Glutamatergic neuron (in vitro differentiated cells): ENCODE measurements around the gene SH3GL1. TPM values are rescaled to one million over a fixed set of nuclear protein-coding genes. Genes with fewer than 3 reads are reported as not detected.

Experiments used
- DNase-seq: peaks from one replicate; pipeline ENCODE4 v3.0.0; 2022
- H3K27ac Mint-ChIP-seq: one replicate; pipeline ENCODE4 v1.8.0; 2020; ENCODE audit warnings: mild to moderate bottlenecking, mixed read lengths, inconsistent platforms; ENCODE audit not compliant: unreplicated experiment
- H3K27me3 Mint-ChIP-seq: one replicate; pipeline ENCODE4 v1.8.0; 2020; ENCODE audit warnings: mild to moderate bottlenecking, moderate library complexity, mixed read lengths, inconsistent platforms; ENCODE audit not compliant: unreplicated experiment
- H3K36me3 Mint-ChIP-seq: one replicate; pipeline ENCODE4 v1.8.0; 2020; ENCODE audit warnings: mild to moderate bottlenecking, mixed read lengths, inconsistent platforms; ENCODE audit not compliant: unreplicated experiment
- H3K4me1 Mint-ChIP-seq: one replicate; pipeline ENCODE4 v1.8.0; 2020; ENCODE audit warnings: mild to moderate bottlenecking, low read depth, mixed read lengths, inconsistent platforms; ENCODE audit not compliant: unreplicated experiment
- H3K4me3 Mint-ChIP-seq: one replicate; pipeline ENCODE4 v1.8.0; 2020; ENCODE audit warnings: mild to moderate bottlenecking, mixed read lengths, inconsistent platforms; ENCODE audit not compliant: unreplicated experiment
- H3K9me3 Mint-ChIP-seq: one replicate; pipeline ENCODE4 v1.8.0; 2020; ENCODE audit warnings: mild to moderate bottlenecking, moderate library complexity, mixed read lengths, inconsistent platforms; ENCODE audit not compliant: unreplicated experiment
- total RNA-seq: library from RNA; stranded (reverse); fragmentation: NEBNext Ultra II Directional; extraction: Animal tissue kit (Norgen Biotek cat#: 25700); gene quantifications from one replicate; pipeline ENCODE4 v1.2.1, GENCODE V29; 2021; ENCODE audit not compliant: unreplicated experiment
- TF ChIP-seq, protein P1 (sequence below): fragments of 200-600 bp; sonication (generic); IDR thresholded peaks from one replicate; pipeline ENCODE4 v1.5.0; 2021; ENCODE audit not compliant: partially characterized antibody, unreplicated experiment

Gene SH3GL1
- total RNA-seq, 1 donor from 2014 or later = 56.3 TPM

DNA sequence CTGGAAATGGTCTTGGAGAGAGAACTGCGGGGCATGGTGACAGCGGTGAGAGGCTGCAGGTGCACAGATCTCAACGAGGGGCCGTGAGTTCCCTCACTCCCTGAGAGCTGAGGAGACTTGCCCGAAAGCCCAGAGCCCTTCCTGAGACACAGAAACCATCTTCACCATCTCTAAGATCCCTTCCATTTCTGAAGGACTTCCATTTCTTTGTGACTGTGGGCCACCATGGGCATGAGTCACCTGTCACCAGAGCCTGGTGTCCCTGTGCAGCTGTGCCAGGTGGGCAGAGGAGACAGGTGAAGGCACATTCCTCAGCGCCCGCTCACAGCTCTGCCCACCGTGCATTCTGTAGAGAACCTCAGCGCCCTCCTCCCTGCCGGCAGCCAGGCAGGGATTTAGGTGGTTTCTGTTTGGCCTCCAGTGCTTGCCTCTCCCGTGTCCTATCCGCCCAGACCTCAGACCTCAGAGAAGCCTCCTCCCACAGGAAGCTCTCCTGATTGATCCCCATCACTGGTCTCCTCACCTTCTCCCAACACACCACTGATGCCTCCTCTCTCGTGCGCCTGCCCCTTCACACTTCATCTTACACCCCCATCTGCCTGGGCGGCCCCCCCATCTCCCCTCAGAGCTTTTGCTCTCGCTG lies 24.2 kb downstream of the SH3GL1 start:
- no peaks in the 10 kb centered on the region for H3K36me3 Mint-ChIP-seq
- H3K4me1 Mint-ChIP-seq = peaks cover 31% of the 10 kb centered on the region
- peaks cover 7% of the 10 kb centered on the region for H3K27me3 Mint-ChIP-seq
- peaks cover 3% of the 10 kb centered on the region for H3K9me3 Mint-ChIP-seq
- H3K27ac Mint-ChIP-seq = peak overlapping the region; percentile 55
- DNase-seq = no peak
- H3K4me3 Mint-ChIP-seq = peak overlapping the region; percentile 49
- TF ChIP-seq, protein P1, sequence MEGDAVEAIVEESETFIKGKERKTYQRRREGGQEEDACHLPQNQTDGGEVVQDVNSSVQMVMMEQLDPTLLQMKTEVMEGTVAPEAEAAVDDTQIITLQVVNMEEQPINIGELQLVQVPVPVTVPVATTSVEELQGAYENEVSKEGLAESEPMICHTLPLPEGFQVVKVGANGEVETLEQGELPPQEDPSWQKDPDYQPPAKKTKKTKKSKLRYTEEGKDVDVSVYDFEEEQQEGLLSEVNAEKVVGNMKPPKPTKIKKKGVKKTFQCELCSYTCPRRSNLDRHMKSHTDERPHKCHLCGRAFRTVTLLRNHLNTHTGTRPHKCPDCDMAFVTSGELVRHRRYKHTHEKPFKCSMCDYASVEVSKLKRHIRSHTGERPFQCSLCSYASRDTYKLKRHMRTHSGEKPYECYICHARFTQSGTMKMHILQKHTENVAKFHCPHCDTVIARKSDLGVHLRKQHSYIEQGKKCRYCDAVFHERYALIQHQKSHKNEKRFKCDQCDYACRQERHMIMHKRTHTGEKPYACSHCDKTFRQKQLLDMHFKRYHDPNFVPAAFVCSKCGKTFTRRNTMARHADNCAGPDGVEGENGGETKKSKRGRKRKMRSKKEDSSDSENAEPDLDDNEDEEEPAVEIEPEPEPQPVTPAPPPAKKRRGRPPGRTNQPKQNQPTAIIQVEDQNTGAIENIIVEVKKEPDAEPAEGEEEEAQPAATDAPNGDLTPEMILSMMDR = no peak

DNA sequence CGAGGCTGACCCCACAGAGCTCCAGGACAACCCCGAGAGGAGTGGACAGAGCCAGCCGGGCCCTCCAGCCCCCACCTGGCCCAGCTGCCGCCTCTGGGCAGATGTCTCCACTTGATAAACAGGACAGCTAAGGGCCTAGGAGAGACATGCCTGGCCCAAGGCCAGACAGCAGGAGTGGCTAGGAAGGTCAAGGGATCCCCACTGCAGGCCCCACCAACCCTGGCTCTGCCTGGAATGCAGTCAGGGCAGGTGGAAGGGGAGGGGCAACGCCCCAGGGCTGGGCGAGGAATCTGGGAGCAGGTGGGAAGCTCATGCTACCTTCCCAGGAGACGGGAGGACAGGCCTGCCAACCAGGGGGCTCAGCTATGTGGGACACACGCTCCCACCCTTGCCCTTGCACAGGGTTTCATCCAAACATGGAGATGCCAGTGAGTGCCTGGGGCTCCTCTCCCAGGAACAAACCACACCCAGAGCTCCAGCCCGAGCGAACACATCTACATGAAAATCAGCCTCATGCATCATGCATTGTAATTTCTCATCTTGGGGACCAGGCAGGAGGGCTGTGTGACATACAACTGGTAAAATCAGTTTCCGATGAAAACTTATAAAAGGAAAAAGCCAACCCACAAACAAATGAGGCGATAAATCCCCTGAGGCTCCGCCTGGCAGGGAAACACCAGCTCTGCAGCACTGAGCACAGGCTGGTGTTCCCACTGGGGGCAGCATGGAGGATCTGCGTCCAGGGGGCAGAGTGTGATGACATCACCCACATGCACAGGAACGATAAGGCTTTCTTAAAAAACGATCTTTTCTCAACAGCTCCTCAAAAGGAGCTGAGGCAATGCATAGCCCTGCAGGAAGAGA lies 25.0 kb downstream of the SH3GL1 start:
- Mint-ChIP-seq H3K36me3 (no peaks in the 10 kb centered on the region), H3K27me3 (peaks cover 10% of the 10 kb centered on the region), H3K27ac (peak overlapping the region; percentile 55), H3K4me1 (peaks cover 32% of the 10 kb centered on the region), H3K4me3 (peak overlapping the region; percentile 30), H3K9me3 (peaks cover 1% of the 10 kb centered on the region)
- TF ChIP-seq, protein P1 = no peak
- no peak for DNase-seq

DNA sequence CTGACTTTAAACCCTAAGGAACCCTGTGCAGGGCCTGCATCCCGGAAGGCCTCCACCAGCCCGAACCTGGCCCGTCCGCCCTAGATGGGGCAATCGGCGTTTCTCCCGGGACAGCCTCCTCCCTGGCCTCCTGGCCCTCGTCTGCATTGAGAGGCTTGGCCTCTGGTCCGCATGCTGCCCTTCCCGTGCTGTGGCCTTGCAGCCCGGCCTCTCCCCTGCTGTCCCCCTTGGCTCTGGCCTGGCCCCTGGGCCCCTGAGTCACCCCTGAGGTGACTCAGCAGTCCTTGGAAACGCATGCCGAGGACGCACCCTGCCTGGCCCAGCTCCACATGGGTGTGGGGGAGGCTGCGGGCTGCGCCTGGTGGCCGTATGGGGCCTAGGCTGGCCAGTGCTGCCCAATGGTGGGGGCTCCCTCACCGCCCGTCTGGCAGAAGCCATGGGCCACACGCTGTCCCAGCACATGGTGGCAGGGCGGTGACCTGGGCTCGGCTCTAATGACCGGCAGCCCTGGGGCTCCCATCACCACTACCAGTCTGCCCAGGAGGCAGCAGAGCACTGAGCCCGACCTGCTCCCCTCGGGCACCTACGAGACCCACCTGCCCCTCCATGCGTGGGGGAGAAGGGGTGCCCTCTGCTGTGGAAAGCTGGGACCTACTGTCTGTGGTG lies 25.7 kb downstream of the SH3GL1 start:
- H3K4me1 Mint-ChIP-seq = peaks cover 30% of the 10 kb centered on the region
- H3K4me3 Mint-ChIP-seq = no peak overlapping the region

DNA sequence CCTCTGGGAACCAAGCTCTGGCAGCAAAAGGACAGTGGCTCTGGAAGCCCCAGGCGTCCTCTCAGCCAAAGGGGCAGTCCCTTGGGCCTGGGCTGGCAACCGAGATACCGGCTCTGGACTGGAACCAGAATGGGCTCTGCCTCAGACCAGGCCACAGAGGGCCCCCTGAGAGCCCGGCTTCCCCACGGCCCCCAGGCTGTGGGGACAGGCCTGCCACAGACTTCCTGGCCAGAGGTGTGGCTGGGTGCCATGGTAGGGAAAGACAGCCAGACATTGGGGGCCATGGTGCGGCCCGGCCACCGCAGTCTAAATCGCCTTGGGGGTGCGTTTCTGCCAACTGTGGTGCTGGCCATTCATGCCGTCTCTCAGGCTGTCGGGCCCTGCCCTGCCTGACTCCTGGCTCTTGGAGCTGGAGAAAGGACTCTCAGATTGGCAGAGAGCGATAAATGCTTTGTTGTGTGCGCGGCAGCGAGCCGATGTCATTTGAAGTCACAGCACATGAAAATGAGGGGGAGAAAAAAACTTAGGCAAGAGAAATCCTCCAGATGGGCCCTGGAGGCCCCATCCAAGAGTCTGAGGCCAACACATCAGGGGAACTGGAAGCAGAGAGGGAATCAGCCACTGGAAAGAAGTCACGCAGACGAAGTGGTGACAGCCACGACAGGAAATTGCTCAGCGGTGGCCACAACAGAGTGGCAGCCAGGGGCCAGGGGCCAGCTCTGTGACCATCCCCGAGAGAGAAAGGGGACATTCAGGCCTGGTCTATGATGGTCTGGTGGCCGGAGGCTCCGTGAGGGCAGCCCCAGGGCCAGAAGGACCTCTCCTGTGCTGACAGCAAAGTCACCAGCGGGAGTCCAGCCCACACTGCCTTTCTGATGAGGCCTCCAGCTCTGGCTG lies 26.5 kb downstream of the SH3GL1 start:
- peaks cover 18% of the 10 kb centered on the region for H3K27me3 Mint-ChIP-seq
- DNase-seq = no peak
- H3K4me1 Mint-ChIP-seq = peaks cover 29% of the 10 kb centered on the region
- TF ChIP-seq, protein P1 = no peak
- H3K27ac Mint-ChIP-seq = no peak overlapping the region
- no peaks in the 10 kb centered on the region for H3K9me3 Mint-ChIP-seq
- no peaks in the 10 kb centered on the region for H3K36me3 Mint-ChIP-seq
- H3K4me3 Mint-ChIP-seq = peak overlapping the region; percentile 51

More for the DNA sequence above, 25.7 kb downstream of the SH3GL1 start:
- no peaks in the 10 kb centered on the region for H3K9me3 Mint-ChIP-seq
- no peaks in the 10 kb centered on the region for H3K36me3 Mint-ChIP-seq
- peaks cover 13% of the 10 kb centered on the region for H3K27me3 Mint-ChIP-seq
- no peak overlapping the region for H3K27ac Mint-ChIP-seq
- TF ChIP-seq, protein P1 = no peak
- DNase-seq = no peak
